ENCODE data around the gene OR2H1. TPM values are rescaled to one million over a fixed set of nuclear protein-coding genes. Genes with fewer than 3 reads are reported as not detected.
A peak's percentile ranks its signal among the peaks of the same experiment; 100 is the strongest.

The OR2H1 gene
- total RNA-seq, 1 experiment from 2014 or later = not detected

- TF ChIP-seq HMGXB4 (CRISPR knock-in tag; IDR thresholded peaks at IDR 0.05) (no peak), CBFB (CRISPR knock-in tag; IDR thresholded peaks at IDR 0.05; ENCODE audit: low read depth) (no peak), CDX4 (CRISPR knock-in tag; IDR thresholded peaks at IDR 0.05; ENCODE audit: borderline replicate concordance) (no peak), NFYB (CRISPR knock-in tag; conservative IDR thresholded peaks at IDR 0.05; ENCODE audit: low read depth) (no peak), E2F1 (CRISPR knock-in tag; IDR thresholded peaks at IDR 0.05) (no peak), HMGA2 (CRISPR knock-in tag; IDR thresholded peaks at IDR 0.05) (no peak), RORB (CRISPR knock-in tag; IDR thresholded peaks at IDR 0.05) (no peak), MYBL2 (CRISPR knock-in tag; IDR thresholded peaks at IDR 0.05) (no peak), ZMAT4 (CRISPR knock-in tag; IDR thresholded peaks at IDR 0.05) (no peak), ATF1 (CRISPR knock-in tag; IDR thresholded peaks at IDR 0.05) (no peak), TP53 (CRISPR knock-in tag; IDR thresholded peaks at IDR 0.05) (no peak)
These were observed 37.4 kb upstream of the OR2H1 start (continued) for GRCh38 chr6:29419516-29419915.

GRCh38 chr6:29424168-29424567, 32.8 kb upstream of the OR2H1 start:
- ChIA-PET POLR2A (interaction anchor here (0.6 kb wide), 1 partner anchor 591 kb away, joined by 7 read pairs; no protein-coding TSS in a partner anchor), CTCF (no interaction called here)
- Mint-ChIP-seq H3K36me3 (no peaks in the 10 kb centered on the region), H3K27ac (no peak overlapping the region), H3K27me3 (ENCODE audit: low read depth) (no peaks in the 10 kb centered on the region), H3K9me3 (peaks cover 13% of the 10 kb centered on the region), H3K4me3 (no peak overlapping the region), H3K4me1 (peaks cover 13% of the 10 kb centered on the region)
- DNase-seq (ENCODE audit: low spot score) = no peak
- ATAC-seq = peak; percentile 76
- TF ChIP-seq AFF4 (CRISPR knock-in tag; IDR thresholded peaks at IDR 0.05; ENCODE audit: borderline replicate concordance) (no peak), CREB1 (CRISPR knock-in tag; IDR thresholded peaks at IDR 0.05) (no peak), CBFB (CRISPR knock-in tag; IDR thresholded peaks at IDR 0.05; ENCODE audit: low read depth) (no peak), SMAD4 (CRISPR knock-in tag; IDR thresholded peaks at IDR 0.05) (no peak), ZSCAN18 (CRISPR knock-in tag; IDR thresholded peaks at IDR 0.05) (no peak), NR3C1 (CRISPR knock-in tag; conservative IDR thresholded peaks at IDR 0.05; ENCODE audit: low read depth) (no peak), TCF7 (CRISPR knock-in tag; IDR thresholded peaks at IDR 0.05; ENCODE audit: low read depth) (no peak), ZNF281 (CRISPR knock-in tag; IDR thresholded peaks at IDR 0.05) (no peak), STAT6 (CRISPR knock-in tag; conservative IDR thresholded peaks at IDR 0.05; ENCODE audit: low read depth) (no peak), SP1 (CRISPR knock-in tag; conservative IDR thresholded peaks at IDR 0.05) (no peak), MYBL2 (CRISPR knock-in tag; IDR thresholded peaks at IDR 0.05) (no peak), FOXJ3 (CRISPR knock-in tag; IDR thresholded peaks at IDR 0.05; ENCODE audit: borderline replicate concordance) (no peak), JAZF1 (CRISPR knock-in tag; IDR thresholded peaks at IDR 0.05) (no peak)

All from WTC11 (cell line).